Mesenchymal stem cell (in vitro differentiated cells and primary cell): Measurements from ENCODE around the gene DOK5.

Experiments
- DNase-seq: peaks from one replicate; pipeline ENCODE4 v3.0.0-alpha.2; 2013
- H2AFZ ChIP-seq: one replicate; pipeline ENCODE4 v1.6.1; 2013; ENCODE audit warnings: low read depth, mild to moderate bottlenecking, control low read depth, inconsistent platforms, low read length, moderate library complexity
- H2AK5ac ChIP-seq: 2 replicates; pipeline ENCODE4 v1.6.1; 2013; ENCODE audit warnings: low read length, moderate library complexity, mild to moderate bottlenecking, inconsistent platforms; ENCODE audit not compliant: severe bottlenecking
- H2BK120ac ChIP-seq: one replicate; pipeline ENCODE4 v1.6.1; 2013; ENCODE audit warnings: low read depth, mild to moderate bottlenecking, inconsistent platforms, low read length, moderate library complexity
- H2BK12ac ChIP-seq, 2 experiments: one replicate each; pipeline ENCODE4 v1.6.1; 2013; ENCODE audit warnings: inconsistent platforms in 2 of 2, low read length in 2 of 2, mild to moderate bottlenecking in 2 of 2, moderate library complexity in 2 of 2, control low read depth in 1 of 2
- H2BK15ac ChIP-seq: one replicate; pipeline ENCODE4 v1.6.1; 2013; ENCODE audit warnings: mild to moderate bottlenecking, low read depth, inconsistent platforms; ENCODE audit not compliant: poor library complexity, severe bottlenecking
- H2BK5ac ChIP-seq: 2 replicates; pipeline ENCODE4 v1.6.1; 2013; ENCODE audit warnings: low read depth, mild to moderate bottlenecking, low read length, control low read depth, inconsistent platforms; ENCODE audit not compliant: poor library complexity, severe bottlenecking
- H3K14ac ChIP-seq, 2 experiments: one replicate each; pipeline ENCODE4 v1.6.1; 2013; ENCODE audit warnings: inconsistent platforms in 2 of 2, low read length in 2 of 2, control low read depth in 1 of 2, mild to moderate bottlenecking in 1 of 2, moderate library complexity in 1 of 2
- H3K18ac ChIP-seq, 2 experiments: one replicate each; pipeline ENCODE4 v1.6.1; 2013; ENCODE audit warnings: inconsistent platforms in 2 of 2, low read length in 2 of 2, control low read depth in 1 of 2, low read depth in 1 of 2, mild to moderate bottlenecking in 1 of 2
- H3K23ac ChIP-seq, 2 experiments: one replicate each; pipeline ENCODE4 v1.6.1; 2013; ENCODE audit warnings: inconsistent platforms in 2 of 2, low read length in 2 of 2, mild to moderate bottlenecking in 2 of 2, moderate library complexity in 2 of 2, control low read depth in 1 of 2
- H3K27ac ChIP-seq: 2 replicates; pipeline ENCODE4 v1.5.1; 2013; ENCODE audit warnings: mild to moderate bottlenecking, moderate library complexity, low read length, control low read depth, inconsistent platforms; ENCODE audit not compliant: poor library complexity, severe bottlenecking
- H3K27me3 ChIP-seq, 2 experiments: 2 replicates each; pipeline versions ENCODE4 v1.6.1 to v1.7.0; 2013; ENCODE audit warnings: low read length in 2 of 2, mild to moderate bottlenecking in 2 of 2, moderate library complexity in 2 of 2, control low read depth in 1 of 2, inconsistent platforms in 1 of 2; ENCODE audit not compliant: control insufficient read depth in 1 of 2, insufficient read depth in 1 of 2
- H3K36me3 ChIP-seq, 2 experiments: 2 replicates each; pipeline versions ENCODE4 v1.6.1 to v1.7.0; 2013; ENCODE audit warnings: low read length in 2 of 2, control low read depth in 1 of 2, inconsistent platforms in 1 of 2, low read depth in 1 of 2, mild to moderate bottlenecking in 1 of 2; ENCODE audit not compliant: insufficient read depth in 2 of 2, control insufficient read depth in 1 of 2
- H3K4ac ChIP-seq, 2 experiments: one replicate each; pipeline ENCODE4 v1.6.1; 2013; ENCODE audit warnings: inconsistent platforms in 2 of 2, low read length in 2 of 2, mild to moderate bottlenecking in 2 of 2, moderate library complexity in 2 of 2, control low read depth in 1 of 2, low read depth in 1 of 2
- H3K4me1 ChIP-seq: 2 replicates; pipeline ENCODE4 v1.6.1; 2013; ENCODE audit warnings: low read depth, low read length, control low read depth; ENCODE audit not compliant: control insufficient read depth, insufficient read depth
- H3K4me2 ChIP-seq: 2 replicates; pipeline ENCODE4 v1.6.1; 2013; ENCODE audit warnings: low read length, mild to moderate bottlenecking, inconsistent platforms; ENCODE audit not compliant: poor library complexity, severe bottlenecking
- H3K4me3 ChIP-seq, 2 experiments: 2 replicates each; pipeline versions ENCODE4 v1.5.1 to v1.7.0; 2013; ENCODE audit warnings: low read length in 2 of 2, mild to moderate bottlenecking in 2 of 2, control low read depth in 1 of 2, low read depth in 1 of 2; ENCODE audit not compliant: insufficient read depth in 1 of 2
- H3K79me1 ChIP-seq: replicated peaks from 2 replicates; pipeline ENCODE4 v1.6.1; 2013; ENCODE audit warnings: mild to moderate bottlenecking, control low read depth, low read length, inconsistent platforms; ENCODE audit not compliant: poor library complexity, severe bottlenecking
- H3K9ac ChIP-seq: 2 replicates; pipeline ENCODE4 v1.7.0; 2013; ENCODE audit warnings: mild to moderate bottlenecking, low read length, moderate library complexity
- H3K9me3 ChIP-seq: 2 replicates; pipeline ENCODE4 v1.7.0; 2013; ENCODE audit warnings: mild to moderate bottlenecking, low read length; ENCODE audit not compliant: control insufficient read depth
- H4K8ac ChIP-seq: one replicate; pipeline ENCODE4 v1.6.1; 2013; ENCODE audit warnings: inconsistent platforms, mild to moderate bottlenecking, low read length, moderate library complexity
- H4K91ac ChIP-seq: one replicate; pipeline ENCODE4 v1.6.1; 2013; ENCODE audit warnings: mild to moderate bottlenecking, low read length, inconsistent platforms
- WGBS: methylation state at CpG from one replicate; pipeline ENCODE4 v1.1.7; 2013; ENCODE audit warnings: mixed read lengths; 5-methylcytosine and 5-hydroxymethylcytosine counted together

DOK5 gene

DNA sequence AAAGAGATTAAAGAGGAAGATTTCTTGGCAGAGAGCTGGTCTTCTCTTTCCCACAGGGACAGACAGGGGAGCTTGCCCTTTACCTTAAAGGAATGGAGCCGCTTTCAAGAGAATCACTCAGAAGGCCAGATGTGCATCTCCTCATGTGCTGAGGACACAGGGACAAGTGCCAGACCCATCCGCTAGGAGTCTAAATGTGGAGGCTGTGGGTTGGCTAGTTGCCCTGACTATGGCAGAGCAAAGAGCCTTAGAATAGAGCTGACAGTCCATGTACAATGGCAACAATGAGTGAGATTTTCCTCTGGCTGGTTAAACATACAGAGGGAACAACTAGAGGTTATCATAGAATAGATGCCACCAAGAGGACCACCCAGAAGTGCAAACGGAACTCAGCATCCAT is 7.3 kb upstream of the DOK5 start:
- H2BK12ac ChIP-seq: no peak overlapping the region
- H3K18ac ChIP-seq: no peak overlapping the region
- H3K23ac ChIP-seq: no peak overlapping the region
- DNase-seq: no peak
- H3K79me1 ChIP-seq: no peaks in the 10 kb centered on the region
- no peak overlapping the region for H3K27ac ChIP-seq
- WGBS: 83% methylated on average over 3 of the region's 3 CpGs
- H3K4me3 ChIP-seq: no peak overlapping the region
- H2BK5ac ChIP-seq: no peak overlapping the region
- no peaks in the 10 kb centered on the region for H3K9me3 ChIP-seq
- no peak overlapping the region for H2AFZ ChIP-seq
- no peaks in the 10 kb centered on the region for H3K27me3 ChIP-seq
- no peak overlapping the region for H2BK15ac ChIP-seq
- H3K4me1 ChIP-seq: no peaks in the 10 kb centered on the region
- H3K9ac ChIP-seq: no peak overlapping the region
- no peak overlapping the region for H3K4me2 ChIP-seq
- H4K8ac ChIP-seq: no peak overlapping the region
- H3K4ac ChIP-seq: no peak overlapping the region
- H4K91ac ChIP-seq: no peak overlapping the region
- no peak overlapping the region for H2BK120ac ChIP-seq
- no peak overlapping the region for H3K14ac ChIP-seq
- H3K36me3 ChIP-seq: no peaks in the 10 kb centered on the region
- no peak overlapping the region for H2AK5ac ChIP-seq

DNA sequence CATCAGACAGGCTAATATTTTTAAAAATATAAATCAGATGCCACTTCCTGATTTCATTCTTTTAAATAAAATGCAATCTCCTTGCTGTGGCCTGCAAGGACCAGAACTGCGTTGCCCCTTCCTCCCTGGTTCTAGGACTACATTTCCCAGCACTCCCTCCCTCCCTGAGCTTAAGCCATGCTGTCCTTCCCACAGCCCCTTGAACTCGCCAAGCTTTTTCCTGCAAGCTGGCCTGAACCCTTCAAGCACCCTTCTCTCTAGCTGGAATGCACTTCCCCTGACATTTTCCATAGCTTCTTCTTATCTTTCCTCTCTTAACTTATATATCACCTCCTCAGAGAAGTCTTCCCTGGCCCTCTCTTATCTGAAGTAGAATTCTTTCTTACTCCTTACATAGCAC is 6.1 kb upstream of the DOK5 start:
- Histone ChIP-seq H3K23ac (no peak overlapping the region), H3K9ac (no peak overlapping the region), H3K27me3 (peaks cover 0 to 4% of the 10 kb centered on the region in 2 experiments), H2AK5ac (no peak overlapping the region), H3K4me2 (no peak overlapping the region), H3K27ac (no peak overlapping the region), H3K14ac (no peak overlapping the region), H2AFZ (no peak overlapping the region), H2BK15ac (no peak overlapping the region), H2BK120ac (no peak overlapping the region), H3K79me1 (no peaks in the 10 kb centered on the region), H3K18ac (no peak overlapping the region), H4K8ac (no peak overlapping the region), H2BK12ac (no peak overlapping the region), H3K4me1 (no peaks in the 10 kb centered on the region), H3K4me3 (no peak overlapping the region), H3K36me3 (no peaks in the 10 kb centered on the region), H4K91ac (no peak overlapping the region), H2BK5ac (no peak overlapping the region), H3K4ac (no peak overlapping the region), H3K9me3 (no peaks in the 10 kb centered on the region)
- no peak for DNase-seq
- 20% methylated on average over 2 of the region's 2 CpGs for WGBS

DNA sequence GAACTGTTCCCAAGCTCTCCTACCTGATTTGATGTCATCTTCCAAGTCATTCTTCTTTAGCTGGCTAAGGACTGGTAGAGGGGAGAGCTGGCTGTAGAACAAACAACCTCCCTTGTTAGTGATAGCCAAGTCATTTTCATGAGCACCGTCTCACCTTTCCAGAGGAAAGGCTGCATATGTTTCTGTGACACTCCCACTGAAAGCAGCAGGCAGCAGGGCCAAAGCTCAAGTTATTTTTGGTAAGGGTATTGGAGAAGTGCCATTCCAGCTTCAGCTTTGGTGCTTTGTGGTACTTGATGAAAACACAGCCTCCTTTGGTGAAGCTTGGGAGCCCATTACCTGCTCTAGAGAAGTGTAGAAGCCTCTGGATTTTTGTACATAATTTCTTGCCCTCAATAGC is 5.4 kb upstream of the DOK5 start:
- Histone ChIP-seq H3K9ac (no peak overlapping the region), H4K91ac (no peak overlapping the region), H3K79me1 (no peaks in the 10 kb centered on the region), H3K23ac (no peak overlapping the region), H3K4me3 (no peak overlapping the region), H3K18ac (no peak overlapping the region), H2BK15ac (no peak overlapping the region), H3K4me1 (peaks cover under 1% of the 10 kb centered on the region), H4K8ac (no peak overlapping the region), H3K9me3 (no peaks in the 10 kb centered on the region), H2BK120ac (no peak overlapping the region), H3K27ac (no peak overlapping the region), H3K36me3 (no peaks in the 10 kb centered on the region), H2BK5ac (no peak overlapping the region), H2AK5ac (no peak overlapping the region), H3K27me3 (peaks cover 0 to 10% of the 10 kb centered on the region in 2 experiments), H2BK12ac (no peak overlapping the region), H3K4ac (no peak overlapping the region), H3K4me2 (no peak overlapping the region), H2AFZ (no peak overlapping the region), H3K14ac (no peak overlapping the region)
- no peak for DNase-seq
- WGBS: 43% methylated on average over 1 of the region's 1 CpG

DNA sequence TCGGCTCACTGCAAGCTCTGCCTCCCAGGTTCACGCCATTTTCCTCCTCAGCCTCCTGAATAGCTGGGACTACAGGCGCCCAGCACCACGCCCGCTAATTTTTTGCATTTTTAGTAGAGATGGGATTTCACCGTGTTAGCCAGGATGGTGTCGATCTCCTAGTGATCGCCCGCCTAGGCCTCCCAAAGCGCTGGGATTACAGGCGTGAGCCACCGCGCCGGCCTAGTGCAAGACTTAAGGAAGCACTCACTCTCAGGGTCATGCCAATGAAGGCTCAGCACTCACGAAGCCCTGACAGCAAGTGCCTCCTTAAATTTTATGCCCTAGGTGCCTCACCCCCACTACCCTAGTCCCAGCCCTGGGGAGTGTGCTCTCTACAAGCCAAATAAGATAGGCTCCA is 4.7 kb upstream of the DOK5 start:
- Histone ChIP-seq H2BK15ac (no peak overlapping the region), H3K4me2 (no peak overlapping the region), H2BK120ac (no peak overlapping the region), H4K8ac (no peak overlapping the region), H3K36me3 (no peaks in the 10 kb centered on the region), H4K91ac (no peak overlapping the region), H2BK12ac (no peak overlapping the region), H2AK5ac (no peak overlapping the region), H3K14ac (no peak overlapping the region), H3K27me3 (peaks cover 0 to 18% of the 10 kb centered on the region in 2 experiments), H2BK5ac (no peak overlapping the region), H3K18ac (no peak overlapping the region), H3K23ac (no peak overlapping the region), H3K9ac (no peak overlapping the region), H3K9me3 (no peaks in the 10 kb centered on the region), H3K79me1 (no peaks in the 10 kb centered on the region), H3K27ac (no peak overlapping the region), H3K4me1 (peaks cover 7% of the 10 kb centered on the region), H2AFZ (no peak overlapping the region), H3K4me3 (no peak overlapping the region), H3K4ac (no peak overlapping the region)
- DNase-seq: no peak
- 92% methylated on average over 15 of the region's 15 CpGs for WGBS
